Measurements from ENCODE around the gene CD81.

The CD81 gene

DNA sequence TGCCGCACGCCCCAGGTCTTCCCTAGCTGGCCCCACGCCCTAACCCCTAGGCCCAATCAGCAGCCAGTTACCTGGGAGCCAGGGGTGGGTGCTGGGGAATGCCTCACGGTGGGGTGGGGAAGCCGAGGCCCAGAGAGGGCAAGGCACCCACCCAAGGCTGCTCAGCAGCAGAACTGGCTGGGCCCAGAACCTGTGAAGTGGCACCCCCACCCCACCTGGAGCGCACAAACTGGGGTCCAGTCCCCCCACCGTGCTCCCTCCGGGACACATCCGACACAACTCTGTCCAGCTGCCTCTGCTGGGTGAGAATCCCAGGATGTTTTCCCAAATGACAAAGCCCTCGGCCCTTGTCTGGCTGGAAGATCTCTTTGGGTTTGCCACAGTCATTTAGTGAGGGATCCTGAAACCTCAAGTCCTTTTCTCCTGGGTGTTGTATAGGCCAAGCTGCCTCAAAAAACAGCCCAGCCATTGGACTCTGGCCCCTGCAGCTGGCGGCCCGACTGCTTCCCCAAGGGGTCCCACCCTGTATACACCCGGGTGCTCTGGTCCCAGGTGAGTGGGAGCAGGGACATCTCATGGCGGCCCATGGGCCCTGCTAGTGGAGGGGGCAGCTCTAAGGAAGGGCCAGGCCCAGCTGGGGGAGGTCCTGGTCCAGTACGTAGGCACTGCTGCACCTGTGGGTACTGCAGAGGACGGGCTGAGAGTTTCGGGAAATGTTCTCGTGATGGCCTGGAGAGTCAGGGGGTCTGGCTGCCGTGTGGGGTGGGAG lies 44.3 kb downstream of the CD81 start:
- DNase-seq (ENCODE audit: low read depth in 2 of 2) = no peak

DNA sequence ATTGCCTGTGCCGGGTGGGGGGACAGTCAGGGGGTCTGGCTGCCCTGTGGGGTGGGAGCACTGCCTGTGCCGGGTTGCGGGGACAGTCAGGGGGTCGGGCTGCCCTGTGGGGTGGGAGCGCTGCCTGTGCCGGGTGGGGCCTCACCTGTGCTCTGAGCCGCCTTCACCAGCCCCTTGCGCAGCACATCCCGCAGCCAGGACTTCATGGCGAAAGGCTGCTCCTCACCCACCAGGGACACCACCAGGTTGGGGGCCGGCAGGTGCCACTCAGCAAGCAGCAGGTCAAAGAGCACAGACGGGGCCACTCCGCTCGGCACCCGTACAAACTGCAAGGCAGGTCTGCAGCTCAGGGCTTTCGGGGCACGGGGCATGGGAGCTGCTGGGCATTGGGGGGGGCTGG lies 44.9 kb downstream of the CD81 start:
- no peak for DNase-seq (ENCODE audit: low read depth in 2 of 2)

DNA sequence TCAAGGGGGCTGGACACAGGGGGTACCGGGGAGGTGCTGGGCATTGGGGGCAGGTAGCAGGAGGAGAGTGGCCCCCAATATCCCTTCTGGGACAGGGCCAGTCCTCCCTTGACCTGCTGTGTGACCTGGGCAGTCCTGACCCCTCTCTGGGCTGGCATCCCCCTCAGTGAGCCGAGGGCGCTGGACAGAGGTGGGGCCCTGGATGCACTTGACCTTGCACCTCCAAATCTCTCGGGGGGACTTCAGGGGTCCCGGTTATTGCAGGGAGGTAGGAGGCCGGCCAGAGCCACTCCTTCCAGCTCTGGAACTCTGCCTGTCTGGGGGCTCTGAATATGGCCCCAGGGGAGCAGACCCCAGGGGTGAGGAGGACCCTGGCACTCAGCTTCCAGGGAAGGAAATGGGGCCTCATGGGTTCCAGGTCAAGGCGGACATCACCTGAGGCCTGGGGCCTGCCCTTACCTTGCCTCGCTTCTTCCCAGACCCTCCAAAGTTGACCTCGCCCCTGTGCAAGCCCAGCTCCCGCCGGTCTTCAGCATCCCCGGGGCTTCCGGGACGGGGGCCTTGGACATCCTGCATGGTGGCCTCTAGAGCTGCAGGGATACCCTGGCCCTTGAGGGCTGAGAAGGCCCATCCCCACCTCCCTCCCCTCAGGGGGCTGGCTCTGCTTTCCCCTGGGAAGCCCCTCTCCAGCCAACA lies 45.5 kb downstream of the CD81 start:
- DNase-seq (ENCODE audit: low read depth in 2 of 2) = no peak

DNA sequence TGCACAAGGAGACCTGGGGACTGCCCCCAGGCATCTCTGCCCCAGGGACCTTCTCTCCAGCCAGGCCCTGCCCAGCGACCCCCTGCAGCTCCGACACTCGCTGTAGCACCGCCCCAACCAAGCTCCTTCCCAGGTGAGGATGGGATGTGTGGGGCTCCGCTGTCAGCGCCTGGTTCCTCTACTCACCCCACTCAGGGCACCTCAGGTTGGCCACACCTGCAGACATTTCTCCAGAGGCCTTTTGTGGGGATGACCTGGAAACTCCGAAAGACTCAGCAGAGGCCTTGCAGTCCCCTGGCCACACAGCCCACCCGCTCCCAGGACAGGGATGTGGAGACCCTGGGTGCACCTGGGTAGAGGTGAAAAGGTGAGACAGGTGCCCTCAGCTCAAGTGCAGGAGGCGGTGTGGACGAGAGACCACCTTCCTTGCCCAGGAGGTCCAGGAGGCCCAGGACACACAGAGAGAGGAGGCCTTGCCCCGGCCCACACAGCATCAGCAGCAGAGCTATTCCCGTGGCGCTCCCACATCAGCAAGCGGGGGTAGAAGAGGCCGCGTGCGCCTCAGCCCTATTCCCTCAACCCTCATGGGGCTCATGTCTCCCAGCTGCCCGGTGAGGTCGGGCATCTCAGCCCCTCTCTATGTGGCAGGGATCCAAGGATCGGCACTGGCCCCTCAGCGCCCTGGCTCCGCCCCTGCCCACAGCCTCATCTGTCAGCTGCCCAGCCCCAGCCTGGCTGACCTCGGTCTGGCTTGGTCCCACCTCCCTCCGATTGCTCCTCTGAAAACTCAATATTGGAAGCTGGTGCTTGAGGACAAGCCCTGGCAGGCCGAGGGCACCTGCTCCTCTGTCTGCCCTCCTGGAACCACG lies 46.3 kb downstream of the CD81 start:
- DNase-seq (ENCODE audit: low read depth in 2 of 2) = no peak

DNA sequence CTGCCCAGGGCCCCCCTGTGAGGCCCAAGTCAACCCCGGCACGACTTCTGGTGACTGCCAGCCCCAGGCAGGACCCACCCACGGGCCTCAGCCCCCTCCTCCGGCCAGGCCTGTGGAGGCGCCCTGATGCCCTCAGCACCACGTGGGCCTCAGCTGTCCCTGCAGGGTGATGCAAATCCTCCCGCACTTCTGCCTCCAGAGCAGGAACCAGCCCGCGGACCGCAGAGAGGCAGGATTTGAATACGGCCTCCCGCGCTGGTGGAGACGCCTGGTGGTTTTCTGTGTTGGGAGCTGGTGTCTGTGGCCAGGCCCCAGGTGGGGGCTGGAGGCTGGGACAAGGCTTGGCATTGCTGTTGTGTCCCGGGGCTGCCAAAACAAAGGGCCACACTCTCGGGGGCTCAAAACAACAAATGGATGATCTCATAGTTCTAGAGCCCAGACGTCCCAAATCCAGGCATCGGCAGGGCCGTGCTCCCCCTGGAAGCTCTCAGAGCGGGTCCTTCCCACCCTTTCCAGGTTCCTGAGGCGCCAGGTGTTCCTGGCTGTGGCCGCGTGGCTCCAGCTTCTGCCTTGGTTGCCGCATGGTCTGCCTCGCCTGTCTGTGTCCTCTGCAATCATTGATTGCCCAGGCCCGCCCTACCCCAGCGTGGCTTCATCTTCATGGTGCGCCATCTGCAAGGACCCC lies 47.8 kb downstream of the CD81 start:
- DNase-seq (ENCODE audit: low read depth in 2 of 2) = no peak

DNA sequence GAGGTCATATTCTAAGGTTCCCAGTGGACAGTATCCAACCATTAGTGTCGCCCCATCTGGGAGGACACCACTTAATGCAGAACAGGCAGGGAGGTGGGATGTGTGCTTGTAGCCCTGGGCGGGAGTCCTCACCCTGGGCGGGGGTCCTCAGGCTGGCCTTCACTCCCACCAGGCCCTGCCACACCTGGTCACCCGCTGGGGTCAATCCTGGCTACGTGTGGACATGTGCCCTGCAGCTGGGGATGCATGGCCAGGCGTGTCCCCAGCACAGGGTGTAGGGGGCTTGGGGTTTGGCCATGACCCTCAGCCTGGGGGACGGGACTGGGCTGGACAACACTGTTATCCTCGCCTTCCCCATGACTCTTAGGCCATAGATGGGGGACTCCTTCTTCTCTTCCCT lies 48.4 kb downstream of the CD81 start:
- no peak for DNase-seq (ENCODE audit: low read depth in 2 of 2)

DNA sequence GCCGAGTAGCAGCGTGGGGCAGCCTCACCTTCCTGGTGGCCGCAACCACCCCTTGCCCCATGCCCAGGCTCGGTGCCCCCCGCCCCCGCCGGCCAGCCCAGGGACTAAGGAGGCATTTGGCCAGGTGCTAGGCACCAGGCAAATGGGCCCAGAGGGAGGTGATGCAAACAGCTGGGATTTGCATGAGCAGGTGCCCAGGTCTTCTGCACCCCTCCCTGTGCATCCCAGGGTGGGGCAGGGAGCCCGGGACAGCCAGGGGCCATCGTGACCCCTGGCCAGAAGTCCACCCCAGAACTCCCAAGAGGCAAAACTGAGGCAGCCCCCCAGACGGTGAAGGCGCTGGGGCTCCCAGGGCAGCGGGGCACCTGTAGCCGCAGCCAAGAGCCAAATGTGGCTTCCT lies 49.1 kb downstream of the CD81 start:
- no peak for DNase-seq (ENCODE audit: low read depth in 2 of 2)

DNA sequence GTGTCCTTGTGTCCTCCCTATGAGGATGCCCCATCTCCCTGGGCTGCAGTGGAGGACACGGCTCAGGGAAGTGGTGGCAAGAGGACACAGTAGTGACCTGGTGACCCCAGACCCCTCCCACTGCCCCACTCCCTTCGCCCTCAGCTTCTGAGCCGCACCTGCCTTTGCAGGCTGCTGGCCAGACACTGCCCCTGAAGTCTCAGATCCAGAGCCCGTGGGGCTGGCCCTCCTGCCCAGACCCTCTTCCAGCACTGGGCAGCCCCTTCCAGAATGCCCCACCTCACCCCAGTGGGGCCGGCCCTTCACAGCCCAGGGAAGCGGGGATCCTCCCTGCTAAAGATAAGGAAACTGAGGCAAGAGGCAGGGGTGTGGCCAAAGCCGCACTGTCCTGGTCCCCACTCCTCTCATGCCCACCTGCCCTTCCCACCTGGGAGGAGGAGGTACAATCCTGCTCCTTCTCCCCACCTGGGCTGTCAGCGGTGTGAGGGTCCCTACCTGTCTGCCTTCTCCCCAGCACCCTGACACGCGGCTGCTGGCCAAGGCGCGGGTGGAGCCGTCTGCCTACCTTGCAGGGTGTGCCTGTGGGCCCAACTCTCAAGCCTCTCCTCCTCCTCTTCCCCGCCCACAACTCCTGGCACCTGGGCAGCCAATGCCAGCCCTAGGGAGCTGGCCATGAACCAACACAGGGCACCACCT lies 49.9 kb downstream of the CD81 start:
- no peak for DNase-seq (ENCODE audit: low read depth in 2 of 2)

DNA sequence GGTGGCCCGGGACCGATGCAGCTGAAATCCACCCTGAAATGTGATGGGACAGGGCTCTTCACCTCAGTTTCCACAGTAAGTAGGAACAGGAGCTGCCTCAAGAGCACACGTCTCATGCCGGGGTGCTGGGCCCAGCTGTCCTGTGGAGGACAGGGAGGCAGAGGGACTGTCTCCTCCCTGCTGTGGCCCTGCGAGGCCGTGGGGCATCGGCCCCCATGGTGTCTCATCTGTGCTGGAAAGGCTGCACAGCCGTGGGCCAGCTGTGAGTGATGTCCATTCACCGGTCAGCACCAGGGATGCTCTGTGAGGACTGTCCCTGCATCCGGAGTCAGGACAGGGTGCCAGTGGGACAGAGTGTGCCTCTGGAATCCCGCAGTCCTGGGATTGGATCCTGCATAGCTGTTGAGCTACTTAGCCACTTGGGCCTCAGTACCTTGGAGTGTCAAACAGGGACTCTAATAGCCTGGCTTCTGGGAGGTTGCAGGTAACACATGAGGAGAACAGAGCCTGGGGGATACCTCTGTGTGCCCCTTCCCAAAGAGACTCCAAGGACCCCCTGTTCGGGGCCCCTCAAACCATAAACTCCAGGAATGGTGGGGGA lies 50.7 kb downstream of the CD81 start:
- no peak for DNase-seq (ENCODE audit: low read depth in 2 of 2)

DNA sequence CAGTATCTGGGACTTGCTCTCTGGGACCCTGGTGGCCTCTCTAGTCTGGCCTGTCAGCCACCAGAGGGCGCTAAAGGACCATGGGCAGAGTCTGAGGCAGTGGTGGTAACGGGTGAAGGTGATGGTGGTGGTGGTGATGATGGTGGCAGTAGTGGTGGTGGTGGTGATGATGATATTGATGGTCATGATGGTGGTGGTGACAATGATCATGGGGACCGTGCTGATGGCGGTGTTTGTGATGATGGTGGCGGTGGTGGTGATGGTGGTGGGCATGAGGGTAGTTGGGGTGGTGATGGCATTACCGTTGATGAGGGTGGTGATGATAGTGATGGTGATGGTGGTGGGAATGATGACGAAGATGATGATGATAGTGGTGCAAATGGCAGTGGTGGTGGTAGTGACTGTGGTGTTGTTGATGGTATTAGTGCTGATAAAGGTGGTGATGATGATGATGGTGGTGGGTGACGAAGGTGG lies 51.2 kb downstream of the CD81 start:
- DNase-seq (ENCODE audit: low read depth in 2 of 2) = peak; percentile 86

DNA sequence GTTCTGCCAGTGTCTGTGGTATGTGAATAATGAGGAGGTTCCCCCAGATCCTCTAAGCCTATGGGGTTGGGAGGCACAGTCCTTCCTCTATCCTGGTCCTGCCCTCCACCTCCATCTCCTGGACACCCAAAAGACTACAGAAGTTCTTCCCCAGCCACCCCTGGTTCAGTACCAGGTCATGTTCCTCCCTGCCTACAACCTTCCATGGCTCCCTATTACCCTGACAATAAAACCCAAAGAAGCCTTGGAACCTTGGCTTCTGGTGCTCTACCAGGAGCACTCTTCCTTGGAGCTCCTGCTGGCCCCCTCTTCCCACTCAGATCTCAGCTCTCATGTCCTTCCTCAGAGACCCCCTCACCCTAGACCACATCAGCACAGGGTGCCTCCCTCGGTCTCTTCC lies 54.3 kb downstream of the CD81 start:
- no peak for DNase-seq (ENCODE audit: low read depth in 2 of 2)

DNA sequence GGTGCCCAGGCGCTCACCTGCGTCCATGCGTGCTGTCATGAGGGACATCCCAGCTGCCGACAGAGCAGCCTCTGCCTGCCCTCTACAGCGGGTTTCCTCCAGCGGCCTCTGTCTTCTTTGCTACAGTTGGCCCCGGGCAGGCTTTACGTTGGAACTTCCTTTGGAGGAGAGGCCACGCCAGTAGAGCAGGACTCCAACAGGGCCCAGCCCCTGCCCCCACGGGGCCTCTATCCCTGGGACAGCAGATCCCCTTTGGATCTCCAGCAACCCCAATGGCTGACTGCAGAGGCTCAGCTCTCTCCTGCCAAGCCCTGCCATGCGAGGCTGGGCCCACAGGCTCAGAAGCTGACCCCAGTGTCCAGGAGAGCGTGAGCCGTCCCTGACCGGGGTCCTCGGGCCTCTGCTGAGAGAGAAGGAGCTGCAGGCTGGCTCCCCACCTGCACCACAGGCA lies 55.1 kb downstream of the CD81 start:
- DNase-seq (ENCODE audit: low read depth in 2 of 2) = no peak

DNA sequence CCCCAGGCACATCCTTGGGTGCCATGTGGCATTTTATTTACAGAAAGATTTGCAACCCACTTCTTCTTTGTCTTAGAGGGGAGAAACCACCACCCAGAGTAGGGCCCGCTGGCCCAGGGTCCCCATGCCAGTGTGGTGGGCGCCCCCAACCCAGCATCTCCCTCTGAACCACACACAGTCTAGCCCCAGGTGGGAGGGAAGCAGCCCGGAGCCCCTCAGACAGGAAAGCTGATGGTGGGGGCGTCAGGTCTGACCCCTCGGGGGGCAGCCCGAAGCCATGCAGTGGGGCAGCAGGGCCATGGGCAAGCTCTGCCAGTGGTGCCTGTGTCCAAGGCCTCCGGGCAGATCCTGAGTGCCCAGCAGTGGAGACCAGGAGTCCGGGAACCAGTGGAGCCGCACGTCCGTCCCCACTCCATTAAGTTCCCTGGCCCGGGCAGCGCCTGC lies 55.5 kb downstream of the CD81 start:
- no peak for DNase-seq (ENCODE audit: low read depth in 2 of 2)

DNA sequence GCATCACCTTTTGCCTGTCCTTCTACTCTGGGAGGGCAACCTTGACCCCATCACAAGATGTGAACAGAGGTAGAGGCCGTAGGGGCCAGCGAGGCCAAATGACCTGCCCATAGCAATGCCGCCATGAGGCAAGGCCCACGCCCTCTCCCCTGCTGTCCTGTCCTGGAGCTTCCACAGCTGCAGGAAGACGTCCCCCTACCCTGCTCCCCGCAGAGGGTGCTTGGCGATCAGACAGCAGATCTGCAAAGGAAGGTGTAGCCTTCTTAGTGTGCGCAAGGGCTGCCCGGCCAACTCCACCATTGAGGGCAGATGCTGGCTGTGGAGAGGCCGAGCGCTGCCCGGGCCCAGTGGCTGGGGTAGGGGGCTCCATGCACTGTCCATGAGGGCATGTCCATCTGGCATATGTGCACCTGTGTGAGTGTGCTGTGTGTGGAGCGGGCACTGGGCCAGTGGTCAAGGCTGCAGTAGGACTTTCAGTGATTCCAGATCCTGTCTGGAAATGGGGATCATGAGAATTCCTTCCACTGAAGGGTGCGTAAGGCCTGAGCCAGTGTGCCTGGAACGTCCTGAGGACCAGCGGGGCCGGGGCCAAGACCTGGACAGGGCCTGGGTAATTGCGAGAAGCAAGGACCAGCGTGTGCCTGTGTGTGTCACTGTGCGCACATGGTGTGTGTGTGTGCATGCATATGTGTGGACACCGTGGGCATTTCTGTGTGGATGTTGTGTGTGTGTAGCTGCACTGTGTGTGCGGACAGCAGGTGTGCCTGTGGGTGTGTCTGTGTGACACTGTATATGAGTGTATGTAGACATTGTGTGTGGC lies 56.2 kb downstream of the CD81 start:
- DNase-seq (ENCODE audit: low read depth in 2 of 2) = no peak

DNA sequence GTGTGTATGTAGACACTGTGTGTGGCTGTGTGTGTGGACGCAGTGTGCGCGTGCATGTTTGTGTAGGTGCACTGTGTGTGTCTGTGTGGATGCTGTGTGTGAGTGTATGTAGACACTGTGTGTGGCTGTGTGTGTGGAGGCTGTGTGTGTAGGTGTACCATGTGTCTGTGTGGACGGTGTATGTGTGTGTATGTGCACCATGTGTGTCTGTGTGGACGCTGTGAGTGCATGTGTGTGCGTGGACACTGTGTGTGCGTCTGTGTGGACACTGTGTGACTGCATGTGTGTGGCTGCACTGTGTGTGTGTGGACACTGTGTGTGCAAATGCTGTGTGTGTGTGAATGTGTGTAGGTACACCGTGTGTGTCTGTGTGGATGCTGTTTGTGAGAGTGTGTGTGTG lies 56.9 kb downstream of the CD81 start:
- DNase-seq (ENCODE audit: low read depth in 2 of 2) = no peak

DNA sequence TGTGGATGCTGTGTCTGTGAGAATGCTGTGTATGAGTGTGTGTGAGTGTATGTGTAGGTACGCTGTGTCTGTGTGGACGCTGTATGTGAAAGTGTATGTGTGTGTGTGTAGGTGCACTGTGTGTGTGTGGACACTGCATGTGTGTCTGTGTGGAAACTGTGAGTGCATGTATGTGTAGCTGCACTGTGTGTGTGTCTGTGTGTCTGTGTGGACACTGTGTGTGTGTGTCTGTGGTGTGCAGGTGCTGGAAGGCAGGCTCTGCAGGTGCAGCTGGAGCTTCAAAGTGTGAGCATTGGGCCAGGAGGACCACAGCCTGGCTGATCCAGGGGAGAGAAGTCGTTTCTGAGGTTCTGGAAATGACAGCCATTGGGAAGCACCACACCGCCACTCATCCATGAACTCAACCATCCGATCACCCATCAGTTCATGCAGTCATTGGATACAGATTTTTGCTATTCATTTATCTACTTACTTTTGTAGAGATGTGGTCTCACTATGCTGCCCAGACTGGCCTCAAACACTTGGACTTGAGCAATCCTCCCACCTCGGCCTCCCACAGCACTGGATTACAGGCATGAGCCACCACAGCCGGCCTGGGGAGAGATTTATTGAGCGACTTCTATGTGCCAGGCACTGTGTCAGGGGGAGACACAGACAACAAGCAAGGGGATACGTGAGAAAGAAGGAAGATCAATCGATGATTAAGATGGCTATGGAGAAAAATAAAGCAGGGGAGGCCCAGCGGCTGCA lies 57.6 kb downstream of the CD81 start:
- no peak for DNase-seq (ENCODE audit: low read depth in 2 of 2)

DNA sequence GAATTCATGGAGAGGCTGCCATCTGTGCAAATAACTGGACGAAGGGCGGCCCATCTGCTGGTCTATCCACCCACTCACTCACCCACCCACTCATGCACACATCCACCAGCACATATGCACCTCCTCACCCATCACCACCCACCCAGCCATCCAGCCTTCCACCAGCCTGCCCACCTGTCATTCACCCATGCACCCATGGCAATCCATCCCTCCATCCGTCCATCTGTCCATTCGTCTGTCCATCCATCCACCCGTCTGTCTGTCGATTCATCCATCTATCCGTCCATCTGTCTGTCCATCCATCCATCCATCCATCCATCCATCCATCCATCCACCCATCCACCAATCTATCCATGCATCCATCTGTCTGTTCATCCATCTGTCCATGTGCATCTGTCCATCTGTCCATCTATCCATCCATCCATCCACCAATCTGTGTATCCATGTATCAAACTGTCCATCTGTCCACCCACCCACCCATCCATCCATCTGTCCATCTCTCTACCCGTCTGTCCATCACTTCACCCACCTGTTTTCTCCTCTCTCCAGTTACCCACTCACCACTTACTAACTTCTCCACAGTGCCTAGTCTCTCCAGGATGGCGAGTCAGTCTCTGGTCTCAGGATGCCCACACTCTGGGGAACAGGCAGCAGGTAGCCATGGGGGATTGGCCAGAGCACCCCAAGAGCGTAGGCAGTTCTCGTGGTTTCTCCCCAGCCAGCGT lies 58.3 kb downstream of the CD81 start:
- DNase-seq (ENCODE audit: low read depth in 2 of 2) = no peak

DNA sequence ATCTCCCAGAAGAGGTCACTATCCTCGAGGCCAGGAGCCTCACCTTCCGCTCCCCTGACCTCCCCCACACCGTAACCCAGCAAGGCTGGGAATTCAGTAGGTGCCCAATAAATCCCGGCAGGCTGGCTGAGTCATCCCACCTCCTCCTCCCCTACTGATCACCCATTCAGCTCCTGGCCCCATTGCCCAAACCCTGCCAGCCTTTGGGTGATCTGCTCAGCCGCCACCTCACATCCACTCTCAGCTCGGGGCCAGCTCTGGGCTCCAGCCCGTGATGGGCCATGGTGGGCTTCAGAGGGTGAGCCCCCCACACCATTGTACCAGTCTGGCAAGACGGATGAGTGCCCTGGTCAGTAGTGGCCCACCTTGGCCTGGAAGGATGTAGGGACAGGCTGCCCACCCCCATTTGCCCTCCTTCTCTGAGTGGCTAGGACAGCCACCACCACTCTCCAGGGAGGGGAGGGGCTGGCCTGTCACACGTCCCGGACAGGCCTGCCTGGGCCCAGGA lies 59.0 kb downstream of the CD81 start:
- no peak for DNase-seq (ENCODE audit: low read depth in 2 of 2)

All from activated CD4-positive, alpha-beta T cell treated with anti-CD3 and anti-CD28 coated beads for 24 hours (primary cell).